Activated CD8-positive, alpha-beta memory T cell treated with anti-CD3 and anti-CD28 coated beads for 36 hours (primary cell): ENCODE data around the gene CCDC54. TPM values are rescaled to one million over a fixed set of nuclear protein-coding genes. Genes with fewer than 3 reads are reported as not detected.

Experiments used
- CTCF ChIA-PET: fragments of 350-600 bp; sonication (Branson Sonifier 250); formaldehyde crosslinking; loops from one replicate; lab custom pipeline; 2021; ENCODE audit warnings: antibody characterized with exemption; lab: Charles Lee
- POLR2A ChIA-PET: fragments of 350-600 bp; sonication (Branson Sonifier 250); formaldehyde crosslinking; loops from one replicate; lab custom pipeline; 2021; ENCODE audit warnings: antibody characterized with exemption; lab: Charles Lee
- total RNA-seq, 2 experiments: library from RNA; stranded (reverse); gene quantifications; one replicate each; pipeline ENCODE4 v1.2.3, GENCODE V29; 2021

CCDC54 gene
- total RNA-seq, 2 experiments from 2014 or later: not detected

- CTCF ChIA-PET: interaction anchor here (1.5 kb wide), 1 partner anchor 8 kb away, joined by 14 read pairs; no protein-coding TSS in a partner anchor
- POLR2A ChIA-PET: no interaction called here
These were observed 44.6 kb downstream of the CCDC54 start for GRCh38 chr3:107421881-107422280.

- POLR2A ChIA-PET: no interaction called here
- CTCF ChIA-PET: no interaction called here
These were observed 47.8 kb downstream of the CCDC54 start for GRCh38 chr3:107425033-107425432.

- ChIA-PET POLR2A (no interaction called here), CTCF (no interaction called here)
These were observed 49.0 kb downstream of the CCDC54 start for GRCh38 chr3:107426223-107426622.

Other genes starting within 250 kb of the CCDC54 start
- gene BBX, start 145.5 kb downstream of the CCDC54 start, total RNA-seq: 10 to 100 TPM; 42.9 to 48.0 TPM